ENCODE measurements around the gene NCOR2. TPM values are rescaled to one million over a fixed set of nuclear protein-coding genes. Genes with fewer than 3 reads are reported as not detected.

NCOR2 gene
- total RNA-seq, 1 donor from 2014 or later: 132 TPM

DNA sequence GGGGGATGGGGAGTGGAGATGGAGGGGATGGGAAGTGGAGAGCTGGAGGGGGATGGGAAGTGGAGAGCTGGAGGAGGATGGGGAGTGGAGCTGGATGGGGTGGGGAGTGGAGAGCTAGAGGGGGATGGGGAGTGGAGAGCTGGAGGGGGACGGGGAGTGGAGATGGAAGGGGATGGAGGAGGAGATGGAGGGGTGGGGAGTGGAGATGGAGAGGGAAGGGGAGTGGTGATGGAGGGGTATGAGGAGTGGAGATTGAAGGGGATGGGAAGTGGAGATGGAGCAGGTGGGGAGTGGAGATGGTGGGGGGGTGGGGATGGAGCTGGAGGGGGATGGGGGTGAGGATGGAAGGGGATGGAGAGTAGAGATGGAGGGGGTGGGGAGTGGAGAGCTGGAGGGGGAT is 26.1 kb downstream of the NCOR2 start:
- Mint-ChIP-seq H3K27ac (ENCODE audit: unreplicated experiment) (no peak overlapping the region), H3K4me1 (ENCODE audit: unreplicated experiment) (peaks cover 15% of the 10 kb centered on the region), H3K36me3 (ENCODE audit: low read depth, unreplicated experiment) (peaks cover 6% of the 10 kb centered on the region), H3K27me3 (ENCODE audit: unreplicated experiment) (peaks cover 10% of the 10 kb centered on the region), H3K4me3 (ENCODE audit: unreplicated experiment) (no peak overlapping the region), H3K9me3 (ENCODE audit: unreplicated experiment) (no peaks in the 10 kb centered on the region)
- TF ChIP-seq, protein P1, sequence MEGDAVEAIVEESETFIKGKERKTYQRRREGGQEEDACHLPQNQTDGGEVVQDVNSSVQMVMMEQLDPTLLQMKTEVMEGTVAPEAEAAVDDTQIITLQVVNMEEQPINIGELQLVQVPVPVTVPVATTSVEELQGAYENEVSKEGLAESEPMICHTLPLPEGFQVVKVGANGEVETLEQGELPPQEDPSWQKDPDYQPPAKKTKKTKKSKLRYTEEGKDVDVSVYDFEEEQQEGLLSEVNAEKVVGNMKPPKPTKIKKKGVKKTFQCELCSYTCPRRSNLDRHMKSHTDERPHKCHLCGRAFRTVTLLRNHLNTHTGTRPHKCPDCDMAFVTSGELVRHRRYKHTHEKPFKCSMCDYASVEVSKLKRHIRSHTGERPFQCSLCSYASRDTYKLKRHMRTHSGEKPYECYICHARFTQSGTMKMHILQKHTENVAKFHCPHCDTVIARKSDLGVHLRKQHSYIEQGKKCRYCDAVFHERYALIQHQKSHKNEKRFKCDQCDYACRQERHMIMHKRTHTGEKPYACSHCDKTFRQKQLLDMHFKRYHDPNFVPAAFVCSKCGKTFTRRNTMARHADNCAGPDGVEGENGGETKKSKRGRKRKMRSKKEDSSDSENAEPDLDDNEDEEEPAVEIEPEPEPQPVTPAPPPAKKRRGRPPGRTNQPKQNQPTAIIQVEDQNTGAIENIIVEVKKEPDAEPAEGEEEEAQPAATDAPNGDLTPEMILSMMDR (IDR thresholded peaks at IDR 0.05; ENCODE audit: unreplicated experiment): no peak
- DNase-seq (ENCODE audit: low spot score): no peak

DNA sequence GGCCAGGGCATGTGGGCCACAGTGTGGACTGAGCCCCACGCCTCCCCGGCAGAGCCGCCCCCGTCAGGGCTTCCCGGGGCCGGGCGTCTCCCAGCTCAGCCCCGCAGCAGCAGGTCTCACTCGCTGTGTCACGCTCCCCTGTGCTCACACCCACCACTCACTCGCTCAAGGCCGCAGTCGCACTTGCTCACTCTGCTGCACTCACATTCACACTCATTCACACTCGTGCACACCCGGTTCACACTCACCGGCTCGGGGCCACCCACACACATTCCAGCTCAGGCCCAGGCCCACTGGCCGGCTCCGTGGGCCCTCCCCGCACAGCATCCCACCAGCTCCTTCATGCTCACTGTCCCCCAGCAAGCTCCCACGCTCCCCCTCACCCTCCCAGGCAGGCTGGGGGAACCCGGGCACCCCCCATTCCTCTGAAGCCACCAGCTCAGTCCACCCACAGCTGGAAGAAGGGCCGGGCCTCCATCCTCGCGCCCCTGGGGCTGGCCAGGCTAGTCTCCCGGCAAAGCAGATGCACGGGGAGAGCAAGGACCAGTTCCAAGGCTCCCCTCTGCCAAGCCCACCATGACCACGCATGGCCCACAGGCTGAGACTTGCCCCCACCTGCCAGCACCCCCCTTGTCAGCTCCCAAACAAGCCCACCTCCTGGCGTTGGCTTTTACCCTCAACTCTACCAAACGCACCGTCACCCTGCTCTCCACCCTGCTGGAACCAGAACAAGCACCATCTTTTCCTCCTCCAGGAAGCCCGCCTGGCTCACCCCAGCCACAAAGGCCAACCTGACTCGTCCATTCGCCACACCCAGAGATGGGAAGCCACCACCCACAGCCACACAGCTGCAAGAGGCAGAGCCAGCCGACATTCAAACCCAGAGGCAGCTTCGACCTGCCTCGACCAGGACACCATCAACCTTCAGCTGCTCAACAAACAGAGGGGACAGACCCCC is 28.0 kb downstream of the NCOR2 start:
- H3K27ac Mint-ChIP-seq (ENCODE audit: unreplicated experiment): no peak overlapping the region
- no peak overlapping the region for H3K4me3 Mint-ChIP-seq (ENCODE audit: unreplicated experiment)
- H3K4me1 Mint-ChIP-seq (ENCODE audit: unreplicated experiment): peaks cover 15% of the 10 kb centered on the region
- TF ChIP-seq, protein P1 (IDR thresholded peaks at IDR 0.05; ENCODE audit: unreplicated experiment): no peak
- peaks cover 6% of the 10 kb centered on the region for H3K36me3 Mint-ChIP-seq (ENCODE audit: low read depth, unreplicated experiment)
- no peaks in the 10 kb centered on the region for H3K9me3 Mint-ChIP-seq (ENCODE audit: unreplicated experiment)
- H3K27me3 Mint-ChIP-seq (ENCODE audit: unreplicated experiment): peaks cover 9% of the 10 kb centered on the region
- no peak for DNase-seq (ENCODE audit: low spot score)

DNA sequence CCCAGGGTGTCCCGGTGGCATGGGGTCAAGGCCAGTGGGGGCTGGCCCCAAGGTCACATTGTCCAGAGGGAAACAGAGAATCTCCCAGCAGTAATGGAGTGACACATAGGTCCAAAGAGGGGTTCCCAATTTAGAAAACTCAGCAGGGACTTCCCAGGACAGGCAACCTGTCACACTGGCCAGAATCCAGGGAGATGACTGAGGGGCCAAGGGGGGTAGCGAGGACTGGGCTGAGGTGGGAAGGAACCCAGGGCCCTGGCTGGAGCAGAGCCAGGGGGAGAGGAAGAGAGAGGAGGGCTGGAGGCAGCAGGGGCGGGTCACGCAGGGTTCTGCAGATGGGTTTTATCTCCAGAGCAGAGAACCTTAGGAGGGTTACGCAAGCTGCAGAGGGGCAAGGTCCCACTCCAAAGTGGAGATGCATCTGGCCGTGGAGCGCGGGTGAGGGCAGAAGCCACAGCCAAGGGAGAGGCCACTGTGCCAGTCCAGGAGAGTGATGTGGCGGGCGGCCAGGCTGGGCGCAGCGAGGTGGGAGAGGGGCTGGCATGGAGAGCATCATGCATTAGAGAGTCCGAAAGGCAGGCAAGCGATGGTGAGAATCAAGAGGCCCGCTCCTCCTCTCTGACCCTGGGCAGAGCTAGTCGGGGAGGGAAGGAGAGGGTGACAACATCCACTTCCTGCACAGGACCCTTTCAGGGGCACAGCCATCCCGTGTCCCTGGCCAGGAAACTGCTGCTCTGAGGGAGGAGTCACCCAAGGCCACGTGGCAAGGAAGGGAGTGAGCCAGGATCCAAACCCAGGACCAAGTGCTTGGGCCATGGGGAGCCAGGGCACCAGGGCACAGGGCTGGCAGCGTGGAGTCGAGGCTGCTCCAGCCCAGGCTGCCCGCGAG is 29.0 kb downstream of the NCOR2 start:
- no peaks in the 10 kb centered on the region for H3K9me3 Mint-ChIP-seq (ENCODE audit: unreplicated experiment)
- H3K27me3 Mint-ChIP-seq (ENCODE audit: unreplicated experiment): peaks cover 9% of the 10 kb centered on the region
- peaks cover 6% of the 10 kb centered on the region for H3K36me3 Mint-ChIP-seq (ENCODE audit: low read depth, unreplicated experiment)
- DNase-seq (ENCODE audit: low spot score): no peak
- peaks cover 20% of the 10 kb centered on the region for H3K4me1 Mint-ChIP-seq (ENCODE audit: unreplicated experiment)
- peak overlapping the region; percentile 30 for H3K27ac Mint-ChIP-seq (ENCODE audit: unreplicated experiment)
- no peak overlapping the region for H3K4me3 Mint-ChIP-seq (ENCODE audit: unreplicated experiment)
- TF ChIP-seq, protein P1 (IDR thresholded peaks at IDR 0.05; ENCODE audit: unreplicated experiment): no peak

DNA sequence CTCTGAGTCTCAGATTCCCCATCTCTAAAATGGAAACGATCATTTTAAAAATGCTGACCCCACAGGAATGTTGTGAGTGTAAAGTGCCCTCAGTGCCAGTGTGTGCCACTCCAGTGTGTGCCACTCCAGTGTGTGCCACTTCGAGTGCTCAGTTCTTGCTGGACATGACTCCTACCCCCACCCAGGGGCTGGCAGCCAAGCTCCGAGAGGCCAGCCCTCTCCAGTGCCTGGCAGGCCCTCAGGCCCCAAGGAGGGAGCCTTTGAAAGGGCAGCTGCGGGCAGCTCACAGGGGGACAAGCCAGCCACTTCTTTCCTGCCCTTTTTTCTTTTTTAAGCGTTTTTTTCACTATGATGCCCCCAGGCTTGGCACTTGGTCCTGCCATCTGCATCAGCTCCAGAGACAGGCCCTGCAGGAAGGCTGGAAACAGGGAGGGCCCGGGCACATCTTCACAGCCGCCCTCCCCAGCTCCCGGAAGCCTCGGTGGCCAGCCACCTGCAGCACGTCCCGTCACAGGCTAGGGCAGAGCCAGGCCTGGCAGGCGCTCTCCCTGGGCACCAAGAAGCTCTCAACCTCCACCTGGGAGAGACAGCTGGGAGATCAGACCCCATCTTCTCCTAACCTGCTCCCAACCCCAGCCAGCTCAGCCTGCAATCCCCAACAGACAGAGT is 29.8 kb downstream of the NCOR2 start:
- Mint-ChIP-seq H3K4me1 (ENCODE audit: unreplicated experiment) (peaks cover 22% of the 10 kb centered on the region), H3K4me3 (ENCODE audit: unreplicated experiment) (no peak overlapping the region), H3K9me3 (ENCODE audit: unreplicated experiment) (no peaks in the 10 kb centered on the region), H3K36me3 (ENCODE audit: low read depth, unreplicated experiment) (peaks cover 6% of the 10 kb centered on the region), H3K27ac (ENCODE audit: unreplicated experiment) (peak overlapping the region; percentile 30), H3K27me3 (ENCODE audit: unreplicated experiment) (peaks cover 14% of the 10 kb centered on the region)
- TF ChIP-seq, protein P1 (IDR thresholded peaks at IDR 0.05; ENCODE audit: unreplicated experiment): no peak
- DNase-seq (ENCODE audit: low spot score): no peak

Data from endothelial cell (in vitro differentiated cells).